Panc1 (cell line): ENCODE data around the gene WDR27. TPM values are rescaled to one million over a fixed set of nuclear protein-coding genes. Genes with fewer than 3 reads are reported as not detected.
A peak's percentile ranks its signal among the peaks of the same experiment; 100 is the strongest.

Experiments used
- ATAC-seq: fragments of 200-7000 bp; cut with Tn5 transposase; 2 replicates; pipeline ENCODE4 v1.9.1; 2020; ENCODE audit warnings: mild to moderate bottlenecking, moderate library complexity
- BruUV-seq: library from RNA; stranded (reverse); fragments of 400-500 nt; replicated peaks from 2 replicates; lab custom pipeline; 2021; lab: Mats Ljungman, UMichigan
- CTCF ChIA-PET: fragments of 300-600 bp; sonication (Branson Sonifier 250); formaldehyde crosslinking; loops from one replicate; lab custom pipeline; 2022; ENCODE audit warnings: antibody characterized with exemption; lab: Charles Lee
- POLR2A ChIA-PET: fragments of 300-600 bp; sonication (Branson Sonifier 250); formaldehyde crosslinking; loops from one replicate; lab custom pipeline; 2022; ENCODE audit warnings: antibody characterized with exemption; lab: Charles Lee
- DNase-seq: peaks from one replicate; pipeline ENCODE4 v3.0.0-alpha.2; 2010; ENCODE audit warnings: low read depth, low spot score
- H3K27ac ChIP-seq: 2 replicates; pipeline ENCODE4 v1.5.1; 2011; ENCODE audit warnings: mild to moderate bottlenecking, low read length, inconsistent platforms
- H3K27me3 ChIP-seq: fragments of 200-500 bp; sonication (Bioruptor generic); 2 replicates; pipeline ENCODE4 v1.6.0; 2014; ENCODE audit warnings: low read length, inconsistent platforms; ENCODE audit not compliant: control insufficient read depth, insufficient read depth
- H3K36me3 ChIP-seq: fragments of 200-500 bp; sonication (Bioruptor generic); 2 replicates; pipeline ENCODE4 v1.5.1; 2014; ENCODE audit warnings: inconsistent platforms, mild to moderate bottlenecking, low read length, moderate library complexity; ENCODE audit not compliant: control insufficient read depth, insufficient read depth
- H3K4me1 ChIP-seq: 2 replicates; pipeline ENCODE4 v1.5.1; 2011; ENCODE audit warnings: inconsistent platforms, mild to moderate bottlenecking, low read length, moderate library complexity; ENCODE audit not compliant: control insufficient read depth, insufficient read depth
- H3K4me3 ChIP-seq, 2 experiments: 2 replicates each; pipeline ENCODE4 v1.5.1; 2011 to 2012; ENCODE audit warnings: low read depth in 2 of 2, low read length in 2 of 2, mild to moderate bottlenecking in 2 of 2, inconsistent platforms in 1 of 2, moderate library complexity in 1 of 2
- H3K9me3 ChIP-seq: fragments of 200-500 bp; sonication (Bioruptor generic); 2 replicates; pipeline ENCODE4 v1.5.1; 2014; ENCODE audit warnings: low read depth, mild to moderate bottlenecking, inconsistent platforms, low read length, moderate library complexity; ENCODE audit not compliant: control insufficient read depth, insufficient read depth
- POLR2AphosphoS5 ChIP-seq: IDR thresholded peaks from 2 replicates; pipeline ENCODE4 v1.6.1; 2012; ENCODE audit warnings: mild to moderate bottlenecking, low read depth, low read length, moderate library complexity
- SIN3A ChIP-seq: IDR thresholded peaks from 2 replicates; pipeline ENCODE4 v1.6.1; 2012; ENCODE audit warnings: low read depth, mild to moderate bottlenecking, low read length, moderate library complexity, borderline replicate concordance; ENCODE audit not compliant: insufficient read depth
- TCF7L2 ChIP-seq: IDR thresholded peaks from 2 replicates; pipeline ENCODE4 v1.6.1; 2011; ENCODE audit warnings: mild to moderate bottlenecking, low read depth, low read length, inconsistent platforms
- in situ Hi-C: cut with HindIII; loops from 2 replicates; pipeline ENCODE4 v1.10.0; 2016; ENCODE audit warnings: low sequenced_read_pairs, low pct_unique_long_range_greater_than_20kb
- intact Hi-C: fragments of 100-400 bp; cut with micrococcal nuclease; formaldehyde crosslinking; loops from one replicate; pipeline ENCODE4 v1.10.0; 2022; ENCODE audit not compliant: unreplicated experiment
- total RNA-seq: library from RNA; stranded (reverse); gene quantifications from one replicate; pipeline ENCODE4 v1.2.1, GENCODE V29; 2021; ENCODE audit not compliant: unreplicated experiment
- TF ChIP-seq, protein P1 (sequence below), 2 experiments: IDR thresholded peaks; 2 replicates each; pipeline ENCODE4 v1.6.1; 2011 to 2012; ENCODE audit warnings: low read depth in 2 of 2, control low read depth in 1 of 2, low read length in 1 of 2, mild to moderate bottlenecking in 1 of 2, moderate library complexity in 1 of 2; ENCODE audit not compliant: insufficient read depth in 1 of 2
- TF ChIP-seq, protein P2 (sequence below): fragments of 450-650 bp; IDR thresholded peaks from 2 replicates; pipeline ENCODE4 v1.5.1; 2017; ENCODE audit warnings: mild to moderate bottlenecking

WDR27 gene
- total RNA-seq, 1 experiment from 2014 or later: 56.3 TPM

DNA sequence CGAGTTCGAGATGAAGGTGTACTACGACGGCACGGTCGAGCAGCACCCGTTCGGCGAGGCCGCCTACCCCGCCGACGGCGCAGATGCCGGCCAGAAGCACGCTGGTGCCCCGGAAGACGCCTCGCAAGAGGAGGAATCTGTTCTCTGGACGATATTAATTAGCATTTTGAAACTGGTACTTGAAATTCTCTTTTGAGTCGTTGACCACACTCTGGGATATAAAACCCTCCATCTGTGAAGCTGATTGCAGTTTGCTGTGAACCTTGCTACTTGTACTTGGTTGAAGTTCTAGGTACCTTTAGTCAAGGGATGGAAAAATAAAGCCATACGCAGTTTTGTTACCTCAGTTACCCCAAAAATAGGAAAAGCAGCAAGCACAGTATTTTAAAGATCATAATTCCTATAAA, 1.0 kb upstream of the WDR27 start:
- Histone ChIP-seq H3K9me3 (no peaks in the 10 kb centered on the region), H3K27ac (peak overlapping the region; percentile 97), H3K4me1 (peaks cover 32% of the 10 kb centered on the region), H3K4me3 (peak overlapping the region; percentile 85 to 100), H3K36me3 (peaks cover 43% of the 10 kb centered on the region), H3K27me3 (no peaks in the 10 kb centered on the region)
- intact Hi-C loops: loop anchor here (5.0 kb wide), 1 partner anchor 746 kb away; no protein-coding TSS in a partner anchor
- DNase-seq (no peak), ATAC-seq (no peak)
- BruUV-seq: no TSS peak
- in situ Hi-C loops: no loop called here
- ChIA-PET POLR2A (interaction anchor here (2.2 kb wide), 1 partner anchor 19 kb away, joined by 5 read pairs; no protein-coding TSS in a partner anchor), CTCF (no interaction called here)
- TF ChIP-seq, protein P1, sequence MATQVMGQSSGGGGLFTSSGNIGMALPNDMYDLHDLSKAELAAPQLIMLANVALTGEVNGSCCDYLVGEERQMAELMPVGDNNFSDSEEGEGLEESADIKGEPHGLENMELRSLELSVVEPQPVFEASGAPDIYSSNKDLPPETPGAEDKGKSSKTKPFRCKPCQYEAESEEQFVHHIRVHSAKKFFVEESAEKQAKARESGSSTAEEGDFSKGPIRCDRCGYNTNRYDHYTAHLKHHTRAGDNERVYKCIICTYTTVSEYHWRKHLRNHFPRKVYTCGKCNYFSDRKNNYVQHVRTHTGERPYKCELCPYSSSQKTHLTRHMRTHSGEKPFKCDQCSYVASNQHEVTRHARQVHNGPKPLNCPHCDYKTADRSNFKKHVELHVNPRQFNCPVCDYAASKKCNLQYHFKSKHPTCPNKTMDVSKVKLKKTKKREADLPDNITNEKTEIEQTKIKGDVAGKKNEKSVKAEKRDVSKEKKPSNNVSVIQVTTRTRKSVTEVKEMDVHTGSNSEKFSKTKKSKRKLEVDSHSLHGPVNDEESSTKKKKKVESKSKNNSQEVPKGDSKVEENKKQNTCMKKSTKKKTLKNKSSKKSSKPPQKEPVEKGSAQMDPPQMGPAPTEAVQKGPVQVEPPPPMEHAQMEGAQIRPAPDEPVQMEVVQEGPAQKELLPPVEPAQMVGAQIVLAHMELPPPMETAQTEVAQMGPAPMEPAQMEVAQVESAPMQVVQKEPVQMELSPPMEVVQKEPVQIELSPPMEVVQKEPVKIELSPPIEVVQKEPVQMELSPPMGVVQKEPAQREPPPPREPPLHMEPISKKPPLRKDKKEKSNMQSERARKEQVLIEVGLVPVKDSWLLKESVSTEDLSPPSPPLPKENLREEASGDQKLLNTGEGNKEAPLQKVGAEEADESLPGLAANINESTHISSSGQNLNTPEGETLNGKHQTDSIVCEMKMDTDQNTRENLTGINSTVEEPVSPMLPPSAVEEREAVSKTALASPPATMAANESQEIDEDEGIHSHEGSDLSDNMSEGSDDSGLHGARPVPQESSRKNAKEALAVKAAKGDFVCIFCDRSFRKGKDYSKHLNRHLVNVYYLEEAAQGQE (IDR thresholded peaks at IDR 0.05; ENCODE audit: insufficient read depth in 1 of 2, low read depth in 2 of 2, low read length in 1 of 2): no peak
- TF ChIP-seq, protein P2, sequence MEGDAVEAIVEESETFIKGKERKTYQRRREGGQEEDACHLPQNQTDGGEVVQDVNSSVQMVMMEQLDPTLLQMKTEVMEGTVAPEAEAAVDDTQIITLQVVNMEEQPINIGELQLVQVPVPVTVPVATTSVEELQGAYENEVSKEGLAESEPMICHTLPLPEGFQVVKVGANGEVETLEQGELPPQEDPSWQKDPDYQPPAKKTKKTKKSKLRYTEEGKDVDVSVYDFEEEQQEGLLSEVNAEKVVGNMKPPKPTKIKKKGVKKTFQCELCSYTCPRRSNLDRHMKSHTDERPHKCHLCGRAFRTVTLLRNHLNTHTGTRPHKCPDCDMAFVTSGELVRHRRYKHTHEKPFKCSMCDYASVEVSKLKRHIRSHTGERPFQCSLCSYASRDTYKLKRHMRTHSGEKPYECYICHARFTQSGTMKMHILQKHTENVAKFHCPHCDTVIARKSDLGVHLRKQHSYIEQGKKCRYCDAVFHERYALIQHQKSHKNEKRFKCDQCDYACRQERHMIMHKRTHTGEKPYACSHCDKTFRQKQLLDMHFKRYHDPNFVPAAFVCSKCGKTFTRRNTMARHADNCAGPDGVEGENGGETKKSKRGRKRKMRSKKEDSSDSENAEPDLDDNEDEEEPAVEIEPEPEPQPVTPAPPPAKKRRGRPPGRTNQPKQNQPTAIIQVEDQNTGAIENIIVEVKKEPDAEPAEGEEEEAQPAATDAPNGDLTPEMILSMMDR: no peak
- no peak for TF ChIP-seq SIN3A
- no peak for TF ChIP-seq TCF7L2
- TF ChIP-seq POLR2AphosphoS5: no peak

DNA sequence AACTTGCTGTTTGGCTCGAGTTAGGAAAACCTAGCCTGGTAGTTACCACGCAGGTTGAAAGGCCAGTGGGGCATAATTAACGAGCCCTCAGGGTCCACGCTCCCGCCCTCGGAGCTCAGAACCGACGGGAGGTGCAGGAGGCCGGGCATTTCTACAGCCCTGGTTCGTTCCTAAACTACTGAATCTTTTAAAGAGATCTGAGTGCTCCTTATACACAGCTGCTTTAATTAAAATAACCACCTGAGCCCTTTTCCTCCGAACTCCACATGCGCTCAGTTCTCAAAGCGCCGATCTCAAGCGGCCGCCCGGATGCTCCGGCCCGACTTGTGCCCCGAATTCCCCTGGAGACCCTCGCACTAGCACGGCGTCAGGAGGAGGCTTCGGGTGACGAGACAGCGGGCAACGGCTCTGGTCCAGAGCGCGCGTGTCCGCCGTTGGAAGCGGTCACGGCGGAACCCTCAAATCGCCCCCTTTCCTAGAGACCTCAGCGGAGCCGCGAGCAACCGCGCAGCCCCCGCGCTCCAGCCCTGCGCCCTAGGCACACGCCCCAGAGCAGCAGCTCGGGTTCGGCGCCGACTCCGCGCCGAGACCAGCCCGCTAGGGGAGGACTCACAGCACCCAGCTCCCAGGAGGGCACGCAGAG, 397 bp downstream of the WDR27 start:
- peaks cover 41% of the 10 kb centered on the region for H3K36me3 ChIP-seq
- TF ChIP-seq SIN3A (no peak), TCF7L2 (no peak), POLR2AphosphoS5 (no peak)
- TF ChIP-seq, protein P1 (IDR thresholded peaks at IDR 0.05; ENCODE audit: insufficient read depth in 1 of 2, low read depth in 2 of 2, low read length in 1 of 2): no peak
- TF ChIP-seq, protein P2: no peak
- H3K4me1 ChIP-seq: peaks cover 32% of the 10 kb centered on the region
- TSS peak; percentile 85 for BruUV-seq
- peak; percentile 0 for ATAC-seq
- peak overlapping the region; percentile 97 for H3K27ac ChIP-seq
- peak overlapping the region; percentile 85 to 100 for H3K4me3 ChIP-seq
- CTCF ChIA-PET: no interaction called here
- DNase-seq: no peak
- POLR2A ChIA-PET: interaction anchor here (0.6 to 2.2 kb wide), 3 partner anchors 21 to 180 kb away, joined by 3 to 6 read pairs (median 5); no protein-coding TSS in a partner anchor
- intact Hi-C loops (loop anchor here (5.0 kb wide), 1 partner anchor 744 kb away; no protein-coding TSS in a partner anchor), in situ Hi-C loops (no loop called here)
- H3K9me3 ChIP-seq: no peaks in the 10 kb centered on the region
- no peaks in the 10 kb centered on the region for H3K27me3 ChIP-seq
